HEK293 (cell line): Measurements from ENCODE around the gene CD82.
A peak's percentile ranks its signal among the peaks of the same experiment; 100 is the strongest.

Source experiments
- CTCF ChIA-PET: fragments of 350-600 bp; formaldehyde crosslinking; extraction: SDS; loops from one replicate; lab custom pipeline; 2021; ENCODE audit warnings: antibody characterized with exemption; lab: Yijun Ruan, JAX
- POLR2A ChIA-PET: fragments of 300-600 bp; formaldehyde crosslinking; extraction: SDS; loops from one replicate; lab custom pipeline; 2020; ENCODE audit warnings: antibody characterized with exemption, inconsistent platforms; lab: Yijun Ruan, JAX
- H3K27ac ChIP-seq: fragments of 200-500 bp; sonication (Bioruptor generic); 2 replicates; pipeline ENCODE4 v1.5.1; 2014; ENCODE audit warnings: low read depth, low read length, control low read depth, inconsistent platforms; ENCODE audit errors: extremely low read depth
- H3K36me3 ChIP-seq, 2 experiments: fragments of 200-500 bp in 1 of 2; sonication (Bioruptor generic) in 1 of 2; 1 replicate in 1 of 2; 2 replicates in 1 of 2; pipeline ENCODE4 v1.5.1; 2014 to 2017; ENCODE audit warnings: inconsistent platforms in 2 of 2, low read length in 2 of 2; ENCODE audit not compliant: control insufficient read depth in 2 of 2, insufficient read depth in 1 of 2
- H3K4me1 ChIP-seq: fragments of 200-500 bp; sonication (Bioruptor generic); 2 replicates; pipeline ENCODE4 v1.5.1; 2014; ENCODE audit warnings: mild to moderate bottlenecking, low read length, inconsistent platforms; ENCODE audit not compliant: control insufficient read depth, insufficient read depth
- H3K4me3 ChIP-seq: 2 replicates; pipeline ENCODE4 v1.5.1; 2011; ENCODE audit warnings: low read depth, mild to moderate bottlenecking, control low read depth, low read length, moderate library complexity
- H3K9me3 ChIP-seq: fragments of 200-500 bp; sonication (Bioruptor generic); 2 replicates; pipeline ENCODE4 v1.5.1; 2014; ENCODE audit warnings: low read depth, low read length, inconsistent platforms; ENCODE audit not compliant: control insufficient read depth, insufficient read depth
- IKZF3 ChIP-seq: fragments of 450-650 bp; IDR thresholded peaks from 2 replicates; pipeline ENCODE4 v1.5.0; 2018; ENCODE audit warnings: missing biosample characterization, mild to moderate bottlenecking, missing genetic modification characterization, moderate library complexity
- TRIM28 ChIP-seq: IDR thresholded peaks from 2 replicates; pipeline ENCODE4 v1.6.1; 2011; ENCODE audit warnings: low read length, control low read depth, borderline replicate concordance
- ZBTB20 ChIP-seq: fragments of 450-650 bp; formaldehyde crosslinking; IDR thresholded peaks from 2 replicates; pipeline ENCODE4 v1.5.1; 2016; ENCODE audit warnings: missing biosample characterization, missing genetic modification characterization
- ZNF133 ChIP-seq: fragments of 450-650 bp; formaldehyde crosslinking; IDR thresholded peaks from 2 replicates; pipeline ENCODE4 v1.5.1; 2016; ENCODE audit warnings: missing biosample characterization, missing genetic modification characterization
- ZNF596 ChIP-seq: fragments of 450-650 bp; IDR thresholded peaks from 2 replicates; pipeline ENCODE4 v1.5.0; 2018; ENCODE audit warnings: missing biosample characterization, mild to moderate bottlenecking, missing genetic modification characterization, moderate library complexity
- ZNF623 ChIP-seq: fragments of 450-650 bp; formaldehyde crosslinking; IDR thresholded peaks from 2 replicates; pipeline ENCODE4 v1.5.1; 2016; ENCODE audit warnings: missing biosample characterization, missing genetic modification characterization
- ZNF654 ChIP-seq: fragments of 450-650 bp; formaldehyde crosslinking; IDR thresholded peaks from 2 replicates; pipeline ENCODE4 v1.5.1; 2016; ENCODE audit warnings: low read depth, missing biosample characterization, missing genetic modification characterization
- ZNF660 ChIP-seq: fragments of 450-650 bp; IDR thresholded peaks from 2 replicates; pipeline ENCODE4 v1.5.1; 2018; ENCODE audit warnings: missing biosample characterization, mild to moderate bottlenecking, missing genetic modification characterization
- ZNF664 ChIP-seq: fragments of 450-650 bp; formaldehyde crosslinking; IDR thresholded peaks from 2 replicates; pipeline ENCODE4 v1.5.1; 2016; ENCODE audit warnings: missing biosample characterization, missing genetic modification characterization
- TF ChIP-seq, protein P1 (sequence below): fragments of 450-650 bp; formaldehyde crosslinking; IDR thresholded peaks from 2 replicates; pipeline ENCODE4 v1.5.1; 2017; ENCODE audit warnings: missing biosample characterization, mild to moderate bottlenecking, missing genetic modification characterization, moderate library complexity
- TF ChIP-seq, protein P2 (sequence below): sonication (generic); formaldehyde crosslinking; IDR thresholded peaks from 2 replicates; pipeline ENCODE4 v1.8.1; 2022; ENCODE audit warnings: mild to moderate bottlenecking, moderate library complexity, missing genetic modification reagents
- TF ChIP-seq, protein P3 (sequence below): fragments of 450-650 bp; formaldehyde crosslinking; IDR thresholded peaks from 2 replicates; pipeline ENCODE4 v1.5.1; 2016; ENCODE audit warnings: missing biosample characterization, missing genetic modification characterization
- TF ChIP-seq, protein P4 (sequence below): fragments of 450-650 bp; formaldehyde crosslinking; IDR thresholded peaks from 2 replicates; pipeline ENCODE4 v1.5.1; 2017; ENCODE audit warnings: missing biosample characterization, missing genetic modification characterization
- TF ChIP-seq, protein P5 (sequence below): fragments of 450-650 bp; IDR thresholded peaks from 2 replicates; pipeline ENCODE4 v1.5.1; 2018; ENCODE audit warnings: missing biosample characterization, missing genetic modification characterization

CD82 gene

DNA sequence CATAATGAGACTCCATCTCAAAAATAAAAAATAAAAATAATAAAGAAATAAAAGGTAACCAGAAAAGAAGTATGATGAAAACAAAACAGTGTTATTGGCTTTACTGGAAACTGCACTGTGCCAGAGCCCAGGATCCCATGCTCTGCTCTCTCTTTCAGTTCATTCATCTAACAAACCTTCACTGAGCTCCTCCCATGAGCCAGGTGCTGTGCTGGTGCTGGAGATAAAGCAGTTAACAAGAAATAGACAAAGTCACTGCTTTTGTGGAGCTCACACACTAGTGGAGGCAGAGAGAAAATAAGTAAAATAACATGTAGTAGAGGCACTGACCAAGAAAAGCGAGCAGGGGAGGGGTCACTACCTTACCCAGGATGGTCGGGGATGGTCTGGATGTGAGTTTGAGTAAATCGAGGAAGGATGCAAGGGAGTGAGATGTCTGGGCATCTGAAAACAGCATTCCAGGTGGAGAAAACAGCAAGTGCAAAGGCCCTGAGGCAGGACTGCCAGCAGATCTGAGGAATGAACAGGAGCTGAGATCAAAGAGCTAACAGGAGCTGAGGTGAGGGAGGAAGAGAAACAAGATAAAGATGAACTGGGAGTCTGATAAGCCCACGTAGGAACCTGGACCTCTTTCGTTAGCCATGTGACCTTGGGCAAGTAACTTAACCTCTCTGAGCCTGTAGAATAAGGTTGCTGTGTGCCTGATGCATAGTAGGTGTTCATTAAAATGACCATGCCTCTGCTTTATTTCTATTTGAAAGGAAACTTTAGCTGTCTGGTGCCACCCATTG lies 31.3 kb upstream of the CD82 start (continued):
- TF ChIP-seq, protein P1, sequence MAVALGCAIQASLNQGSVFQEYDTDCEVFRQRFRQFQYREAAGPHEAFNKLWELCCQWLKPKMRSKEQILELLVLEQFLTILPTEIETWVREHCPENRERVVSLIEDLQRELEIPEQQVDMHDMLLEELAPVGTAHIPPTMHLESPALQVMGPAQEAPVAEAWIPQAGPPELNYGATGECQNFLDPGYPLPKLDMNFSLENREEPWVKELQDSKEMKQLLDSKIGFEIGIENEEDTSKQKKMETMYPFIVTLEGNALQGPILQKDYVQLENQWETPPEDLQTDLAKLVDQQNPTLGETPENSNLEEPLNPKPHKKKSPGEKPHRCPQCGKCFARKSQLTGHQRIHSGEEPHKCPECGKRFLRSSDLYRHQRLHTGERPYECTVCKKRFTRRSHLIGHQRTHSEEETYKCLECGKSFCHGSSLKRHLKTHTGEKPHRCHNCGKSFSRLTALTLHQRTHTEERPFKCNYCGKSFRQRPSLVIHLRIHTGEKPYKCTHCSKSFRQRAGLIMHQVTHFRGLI (tag by site-specific recombination), result no peak
- TF ChIP-seq ZNF660 (tag by site-specific recombination) (no peak), ZNF623 (tag by site-specific recombination) (peak; percentile 91), ZNF654 (tag by site-specific recombination) (no peak)
- TF ChIP-seq, all 188 proteins: peak for 2

DNA sequence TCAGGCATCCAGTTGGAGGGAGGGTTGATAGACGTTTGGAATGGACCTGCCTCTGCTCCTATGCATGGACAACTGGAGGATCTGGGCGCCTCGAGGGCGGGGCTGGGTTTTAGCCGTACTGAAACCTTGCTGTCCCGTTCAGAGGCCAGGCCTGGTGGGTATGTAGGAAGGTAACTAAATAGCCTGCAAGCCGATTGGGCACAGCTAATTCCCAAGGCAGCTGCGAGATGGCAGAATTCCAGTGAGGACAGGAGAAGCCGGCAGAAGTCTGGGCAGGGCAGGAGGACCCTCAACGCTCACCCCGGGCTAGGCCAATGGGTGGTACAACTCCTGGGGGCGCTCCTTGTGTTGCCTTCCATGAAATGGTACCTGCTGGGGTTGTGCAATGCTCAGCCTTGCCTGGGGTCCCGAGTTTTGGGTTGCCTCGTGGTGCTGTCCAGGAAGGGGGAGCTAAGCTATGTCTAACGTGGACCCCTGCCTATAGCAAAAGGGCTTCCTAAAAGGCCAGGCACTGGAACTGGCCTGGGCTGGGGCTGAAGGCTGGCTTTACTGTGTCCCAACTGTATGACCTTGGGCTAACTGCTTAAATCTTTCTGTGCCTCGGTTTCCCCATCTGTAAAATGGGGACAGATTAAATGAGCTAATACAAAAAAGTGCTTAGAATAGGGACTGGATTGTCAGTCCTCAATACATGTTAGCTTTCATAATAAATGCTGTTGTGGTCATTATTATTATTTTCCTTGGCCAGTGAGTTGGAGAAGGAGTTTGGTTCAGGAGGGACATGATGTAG lies 30.1 kb upstream of the CD82 start:
- CTCF ChIA-PET, result interaction anchor here (0.7 to 4.7 kb wide), 9 partner anchors 12 to 441 kb away, joined by 3 to 29 read pairs (median 6); partner anchors contain the start of gene EXT2
- TF ChIP-seq ZNF596 (tag by site-specific recombination) (no peak), ZNF664 (peak; percentile 67; the same call in 1 of the 2 replicates), TRIM28 (no peak)

DNA sequence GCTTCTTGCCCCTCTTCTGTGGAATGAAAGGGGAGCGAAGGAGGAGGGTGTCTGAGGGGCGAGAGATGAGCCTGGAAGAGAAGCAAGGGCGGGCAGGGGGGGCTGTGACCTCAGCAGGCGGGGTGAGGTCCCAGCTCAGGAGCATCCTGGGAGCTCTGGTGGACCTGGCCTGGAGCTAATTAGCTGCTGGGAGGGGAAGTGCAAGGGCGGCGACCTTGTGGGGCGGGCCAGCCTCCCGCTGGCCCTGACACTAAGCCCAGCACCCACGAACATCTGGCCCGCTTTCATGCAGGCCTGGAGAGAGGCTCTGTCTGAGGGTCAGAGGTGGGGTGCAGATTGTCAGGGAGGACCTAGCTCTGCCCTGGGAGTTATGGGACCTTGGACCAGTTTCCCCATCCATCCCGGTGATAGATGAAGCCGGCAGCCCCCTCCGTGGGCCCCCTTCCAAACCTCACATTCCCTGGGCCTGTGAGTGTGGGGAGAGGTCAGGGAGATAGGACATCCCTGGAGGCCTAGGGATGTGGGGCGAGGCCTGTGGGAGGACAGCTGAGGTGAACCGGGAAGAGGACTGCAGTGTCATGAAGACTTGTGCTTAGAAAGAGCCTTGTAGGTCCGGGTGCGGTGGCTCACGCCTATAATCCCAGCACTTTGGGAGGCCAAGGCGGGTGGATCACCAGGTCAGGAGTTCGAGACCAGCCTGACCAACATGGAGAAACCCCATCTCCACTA lies 28.5 kb upstream of the CD82 start:
- H3K4me3 ChIP-seq, result no peak overlapping the region
- ChIA-PET CTCF (interaction anchor here (0.7 to 4.7 kb wide), 9 partner anchors 13 to 442 kb away, joined by 3 to 29 read pairs (median 5); partner anchors contain the start of gene EXT2), POLR2A (no interaction called here)

More for the DNA sequence above, 30.1 kb upstream of the CD82 start:
- no peaks in the 10 kb centered on the region for H3K36me3 ChIP-seq
- H3K9me3 ChIP-seq, result no peaks in the 10 kb centered on the region
- no peak overlapping the region for H3K4me3 ChIP-seq
- no peak overlapping the region for H3K27ac ChIP-seq
- H3K4me1 ChIP-seq, result no peaks in the 10 kb centered on the region
- POLR2A ChIA-PET, result interaction anchor here (0.7 kb wide), 1 partner anchor 332 kb away, joined by 7 read pairs; no protein-coding TSS in a partner anchor

DNA sequence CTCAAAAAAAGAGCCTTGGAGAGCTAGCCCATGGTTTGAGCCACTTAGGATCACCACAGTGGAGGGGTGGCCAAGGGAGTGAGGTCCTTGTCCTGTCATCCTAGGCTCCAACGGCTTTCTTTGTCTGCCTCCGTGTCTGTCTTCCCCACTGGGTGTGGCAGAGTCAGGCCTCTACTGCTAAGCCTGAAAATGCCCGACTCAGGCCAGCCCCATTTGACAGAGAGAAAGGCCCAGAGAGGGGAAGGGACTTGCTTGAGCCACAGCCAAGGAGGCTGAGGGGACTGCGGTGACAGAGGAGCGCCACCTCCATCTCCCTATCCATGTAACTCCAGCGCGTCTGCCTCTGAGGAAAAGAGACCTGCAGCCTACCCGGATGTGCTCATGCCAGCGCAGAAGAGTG lies 27.8 kb upstream of the CD82 start:
- no peaks in the 10 kb centered on the region for H3K36me3 ChIP-seq
- CTCF ChIA-PET, result interaction anchor here (0.6 to 4.7 kb wide), 9 partner anchors 14 to 590 kb away, joined by 3 to 29 read pairs (median 4); partner anchors contain the start of gene EXT2
- no peak overlapping the region for H3K4me3 ChIP-seq
- H3K27ac ChIP-seq, result no peak overlapping the region
- POLR2A ChIA-PET, result no interaction called here
- H3K9me3 ChIP-seq, result no peaks in the 10 kb centered on the region
- H3K4me1 ChIP-seq, result no peaks in the 10 kb centered on the region
- no peak for TF ChIP-seq IKZF3 (tag by site-specific recombination)
- TF ChIP-seq, protein P2, sequence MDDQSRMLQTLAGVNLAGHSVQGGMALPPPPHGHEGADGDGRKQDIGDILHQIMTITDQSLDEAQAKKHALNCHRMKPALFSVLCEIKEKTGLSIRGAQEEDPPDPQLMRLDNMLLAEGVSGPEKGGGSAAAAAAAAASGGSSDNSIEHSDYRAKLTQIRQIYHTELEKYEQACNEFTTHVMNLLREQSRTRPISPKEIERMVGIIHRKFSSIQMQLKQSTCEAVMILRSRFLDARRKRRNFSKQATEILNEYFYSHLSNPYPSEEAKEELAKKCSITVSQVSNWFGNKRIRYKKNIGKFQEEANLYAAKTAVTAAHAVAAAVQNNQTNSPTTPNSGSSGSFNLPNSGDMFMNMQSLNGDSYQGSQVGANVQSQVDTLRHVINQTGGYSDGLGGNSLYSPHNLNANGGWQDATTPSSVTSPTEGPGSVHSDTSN, result no peak
- TF ChIP-seq, protein P3, sequence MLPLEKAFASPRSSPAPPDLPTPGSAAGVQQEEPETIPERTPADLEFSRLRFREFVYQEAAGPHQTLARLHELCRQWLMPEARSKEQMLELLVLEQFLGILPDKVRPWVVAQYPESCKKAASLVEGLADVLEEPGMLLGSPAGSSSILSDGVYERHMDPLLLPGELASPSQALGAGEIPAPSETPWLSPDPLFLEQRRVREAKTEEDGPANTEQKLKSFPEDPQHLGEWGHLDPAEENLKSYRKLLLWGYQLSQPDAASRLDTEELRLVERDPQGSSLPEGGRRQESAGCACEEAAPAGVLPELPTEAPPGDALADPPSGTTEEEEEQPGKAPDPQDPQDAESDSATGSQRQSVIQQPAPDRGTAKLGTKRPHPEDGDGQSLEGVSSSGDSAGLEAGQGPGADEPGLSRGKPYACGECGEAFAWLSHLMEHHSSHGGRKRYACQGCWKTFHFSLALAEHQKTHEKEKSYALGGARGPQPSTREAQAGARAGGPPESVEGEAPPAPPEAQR (tag by site-specific recombination), result no peak

More for the DNA sequence above, 28.5 kb upstream of the CD82 start:
- TF ChIP-seq, protein P4, sequence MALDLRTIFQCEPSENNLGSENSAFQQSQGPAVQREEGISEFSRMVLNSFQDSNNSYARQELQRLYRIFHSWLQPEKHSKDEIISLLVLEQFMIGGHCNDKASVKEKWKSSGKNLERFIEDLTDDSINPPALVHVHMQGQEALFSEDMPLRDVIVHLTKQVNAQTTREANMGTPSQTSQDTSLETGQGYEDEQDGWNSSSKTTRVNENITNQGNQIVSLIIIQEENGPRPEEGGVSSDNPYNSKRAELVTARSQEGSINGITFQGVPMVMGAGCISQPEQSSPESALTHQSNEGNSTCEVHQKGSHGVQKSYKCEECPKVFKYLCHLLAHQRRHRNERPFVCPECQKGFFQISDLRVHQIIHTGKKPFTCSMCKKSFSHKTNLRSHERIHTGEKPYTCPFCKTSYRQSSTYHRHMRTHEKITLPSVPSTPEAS (tag by site-specific recombination), result no peak
- TF ChIP-seq, protein P5, sequence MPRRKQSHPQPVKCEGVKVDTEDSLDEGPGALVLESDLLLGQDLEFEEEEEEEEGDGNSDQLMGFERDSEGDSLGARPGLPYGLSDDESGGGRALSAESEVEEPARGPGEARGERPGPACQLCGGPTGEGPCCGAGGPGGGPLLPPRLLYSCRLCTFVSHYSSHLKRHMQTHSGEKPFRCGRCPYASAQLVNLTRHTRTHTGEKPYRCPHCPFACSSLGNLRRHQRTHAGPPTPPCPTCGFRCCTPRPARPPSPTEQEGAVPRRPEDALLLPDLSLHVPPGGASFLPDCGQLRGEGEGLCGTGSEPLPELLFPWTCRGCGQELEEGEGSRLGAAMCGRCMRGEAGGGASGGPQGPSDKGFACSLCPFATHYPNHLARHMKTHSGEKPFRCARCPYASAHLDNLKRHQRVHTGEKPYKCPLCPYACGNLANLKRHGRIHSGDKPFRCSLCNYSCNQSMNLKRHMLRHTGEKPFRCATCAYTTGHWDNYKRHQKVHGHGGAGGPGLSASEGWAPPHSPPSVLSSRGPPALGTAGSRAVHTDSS (tag by site-specific recombination), result no peak
- TF ChIP-seq ZBTB20 (tag by site-specific recombination) (no peak), ZNF133 (tag by site-specific recombination) (no peak)
- Histone ChIP-seq H3K4me1 (no peaks in the 10 kb centered on the region), H3K27ac (no peak overlapping the region), H3K36me3 (no peaks in the 10 kb centered on the region), H3K9me3 (no peaks in the 10 kb centered on the region)
